ENCODE results near the gene FAXC. TPM values are rescaled to one million over a fixed set of nuclear protein-coding genes. Genes with fewer than 3 reads are reported as not detected.

FAXC gene
- total RNA-seq, 1 donor from 2014 or later: 2.2 TPM

DNA sequence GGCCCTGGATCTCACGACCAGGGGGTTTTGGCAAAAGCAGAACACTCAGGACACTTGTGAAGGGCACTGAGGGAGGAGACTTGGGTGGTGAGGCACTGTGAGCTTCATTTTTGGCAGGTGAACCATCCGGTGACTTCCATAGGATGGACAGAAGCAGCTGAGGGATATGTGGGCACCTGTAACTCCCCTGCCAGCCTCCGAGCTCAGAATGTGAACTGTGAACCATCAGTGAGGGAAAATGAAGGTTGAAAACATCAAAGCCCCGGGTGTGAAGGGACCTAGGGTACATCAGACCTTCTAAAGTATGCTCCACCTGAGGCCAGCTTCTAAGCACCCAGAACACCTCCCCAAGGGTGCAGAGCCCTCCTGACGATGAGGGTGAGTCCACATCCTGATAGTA lies 53.2 kb downstream of the FAXC start:
- H3K4me1 Mint-ChIP-seq (ENCODE audit: unreplicated experiment): peaks cover 19% of the 10 kb centered on the region
- no peak for DNase-seq (ENCODE audit: low spot score)
- no peaks in the 10 kb centered on the region for H3K36me3 Mint-ChIP-seq (ENCODE audit: low read depth, unreplicated experiment)
- H3K27me3 Mint-ChIP-seq (ENCODE audit: unreplicated experiment): peaks cover 5% of the 10 kb centered on the region
- H3K27ac Mint-ChIP-seq (ENCODE audit: unreplicated experiment): no peak overlapping the region
- TF ChIP-seq, protein P1, sequence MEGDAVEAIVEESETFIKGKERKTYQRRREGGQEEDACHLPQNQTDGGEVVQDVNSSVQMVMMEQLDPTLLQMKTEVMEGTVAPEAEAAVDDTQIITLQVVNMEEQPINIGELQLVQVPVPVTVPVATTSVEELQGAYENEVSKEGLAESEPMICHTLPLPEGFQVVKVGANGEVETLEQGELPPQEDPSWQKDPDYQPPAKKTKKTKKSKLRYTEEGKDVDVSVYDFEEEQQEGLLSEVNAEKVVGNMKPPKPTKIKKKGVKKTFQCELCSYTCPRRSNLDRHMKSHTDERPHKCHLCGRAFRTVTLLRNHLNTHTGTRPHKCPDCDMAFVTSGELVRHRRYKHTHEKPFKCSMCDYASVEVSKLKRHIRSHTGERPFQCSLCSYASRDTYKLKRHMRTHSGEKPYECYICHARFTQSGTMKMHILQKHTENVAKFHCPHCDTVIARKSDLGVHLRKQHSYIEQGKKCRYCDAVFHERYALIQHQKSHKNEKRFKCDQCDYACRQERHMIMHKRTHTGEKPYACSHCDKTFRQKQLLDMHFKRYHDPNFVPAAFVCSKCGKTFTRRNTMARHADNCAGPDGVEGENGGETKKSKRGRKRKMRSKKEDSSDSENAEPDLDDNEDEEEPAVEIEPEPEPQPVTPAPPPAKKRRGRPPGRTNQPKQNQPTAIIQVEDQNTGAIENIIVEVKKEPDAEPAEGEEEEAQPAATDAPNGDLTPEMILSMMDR (IDR thresholded peaks at IDR 0.05; ENCODE audit: unreplicated experiment): no peak
- no peaks in the 10 kb centered on the region for H3K9me3 Mint-ChIP-seq (ENCODE audit: unreplicated experiment)
- H3K4me3 Mint-ChIP-seq (ENCODE audit: unreplicated experiment): no peak overlapping the region

DNA sequence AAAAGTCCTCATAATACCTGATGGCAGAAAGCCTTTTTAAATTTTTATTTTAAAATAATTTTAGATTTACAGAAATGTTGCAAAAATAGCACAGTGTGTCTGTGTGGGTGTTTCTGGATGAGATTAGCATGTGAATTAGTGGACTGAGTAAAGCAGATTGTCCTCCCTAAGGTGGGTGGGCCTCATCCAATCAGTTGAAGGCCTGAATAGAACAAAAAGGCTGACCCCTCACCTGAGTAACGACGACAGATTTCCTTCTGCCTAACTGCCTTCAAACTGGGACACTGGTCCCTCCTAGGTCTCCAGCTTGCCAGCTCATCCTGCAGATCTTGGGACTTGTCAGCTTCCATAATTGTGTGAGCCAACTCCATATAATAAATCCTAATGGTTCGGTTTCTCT lies 54.2 kb downstream of the FAXC start:
- no peaks in the 10 kb centered on the region for H3K36me3 Mint-ChIP-seq (ENCODE audit: low read depth, unreplicated experiment)
- H3K9me3 Mint-ChIP-seq (ENCODE audit: unreplicated experiment): no peaks in the 10 kb centered on the region
- TF ChIP-seq, protein P1 (IDR thresholded peaks at IDR 0.05; ENCODE audit: unreplicated experiment): no peak
- H3K4me3 Mint-ChIP-seq (ENCODE audit: unreplicated experiment): no peak overlapping the region
- peaks cover 5% of the 10 kb centered on the region for H3K27me3 Mint-ChIP-seq (ENCODE audit: unreplicated experiment)
- H3K4me1 Mint-ChIP-seq (ENCODE audit: unreplicated experiment): peaks cover 19% of the 10 kb centered on the region
- DNase-seq (ENCODE audit: low spot score): no peak
- no peak overlapping the region for H3K27ac Mint-ChIP-seq (ENCODE audit: unreplicated experiment)

DNA sequence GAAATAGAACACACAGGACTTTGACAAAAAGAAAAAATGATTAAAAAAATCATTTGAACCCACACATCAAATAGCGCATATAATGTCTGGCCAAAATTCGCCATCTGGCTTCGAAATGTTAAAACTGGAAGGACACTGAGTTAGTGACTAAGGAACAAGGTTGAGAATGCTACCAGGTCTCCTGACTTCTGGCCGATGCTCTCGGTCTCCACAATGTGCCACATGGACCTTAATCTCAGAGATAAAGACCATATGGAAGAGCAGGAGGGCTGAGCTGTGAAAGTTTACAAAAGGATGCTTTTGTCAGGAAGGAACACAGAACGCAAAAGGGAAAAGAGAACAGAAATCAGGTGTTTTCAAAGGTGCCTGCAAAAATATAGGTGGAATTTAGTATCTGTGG lies 54.7 kb downstream of the FAXC start:
- H3K4me3 Mint-ChIP-seq (ENCODE audit: unreplicated experiment): no peak overlapping the region

DNA sequence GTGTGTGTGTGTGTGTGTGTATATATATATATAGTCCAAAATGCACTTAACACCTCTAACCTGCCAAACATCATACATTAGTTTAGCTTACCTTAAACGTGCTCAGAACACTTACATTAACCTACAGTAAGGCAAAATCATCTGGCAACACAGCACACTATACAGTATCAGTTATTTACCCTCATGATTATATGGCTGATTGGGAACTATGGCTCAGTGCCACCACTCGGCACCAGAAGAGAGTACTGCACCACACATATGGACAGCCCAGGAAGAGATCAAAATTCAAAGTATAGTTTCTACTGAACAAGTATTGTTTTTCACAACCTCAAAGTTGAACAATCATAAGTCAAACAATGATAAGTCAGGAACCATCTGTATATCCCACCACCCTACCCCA lies 59.8 kb downstream of the FAXC start:
- Mint-ChIP-seq H3K27ac (ENCODE audit: unreplicated experiment) (no peak overlapping the region), H3K36me3 (ENCODE audit: low read depth, unreplicated experiment) (no peaks in the 10 kb centered on the region), H3K4me3 (ENCODE audit: unreplicated experiment) (no peak overlapping the region), H3K9me3 (ENCODE audit: unreplicated experiment) (no peaks in the 10 kb centered on the region), H3K27me3 (ENCODE audit: unreplicated experiment) (peaks cover 5% of the 10 kb centered on the region), H3K4me1 (ENCODE audit: unreplicated experiment) (peaks cover 20% of the 10 kb centered on the region)
- TF ChIP-seq, protein P1 (IDR thresholded peaks at IDR 0.05; ENCODE audit: unreplicated experiment): no peak
- no peak for DNase-seq (ENCODE audit: low spot score)

More for the DNA sequence above, 54.7 kb downstream of the FAXC start:
- TF ChIP-seq, protein P1 (IDR thresholded peaks at IDR 0.05; ENCODE audit: unreplicated experiment): no peak
- Mint-ChIP-seq H3K4me1 (ENCODE audit: unreplicated experiment) (peaks cover 19% of the 10 kb centered on the region), H3K36me3 (ENCODE audit: low read depth, unreplicated experiment) (no peaks in the 10 kb centered on the region), H3K27me3 (ENCODE audit: unreplicated experiment) (peaks cover 5% of the 10 kb centered on the region), H3K27ac (ENCODE audit: unreplicated experiment) (no peak overlapping the region), H3K9me3 (ENCODE audit: unreplicated experiment) (no peaks in the 10 kb centered on the region)
- DNase-seq (ENCODE audit: low spot score): no peak

DNA sequence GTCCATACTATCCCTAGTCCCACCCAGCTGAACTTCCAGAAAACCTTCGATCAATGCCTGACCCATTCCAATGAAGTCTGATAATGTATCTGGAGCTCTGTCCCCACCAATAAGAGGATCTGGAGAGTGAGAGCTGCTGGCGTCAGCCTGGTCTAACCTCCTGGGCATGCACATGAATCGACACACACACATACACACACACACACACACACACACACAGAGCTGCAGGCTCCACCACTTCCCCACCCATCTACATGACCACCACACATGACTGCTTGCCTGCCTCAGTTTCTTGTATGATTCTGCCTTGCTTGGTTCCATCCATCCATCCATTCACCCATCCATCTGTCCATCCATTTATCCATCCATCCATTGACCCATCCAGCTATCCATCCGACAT lies 60.8 kb downstream of the FAXC start:
- Mint-ChIP-seq H3K36me3 (ENCODE audit: low read depth, unreplicated experiment) (no peaks in the 10 kb centered on the region), H3K9me3 (ENCODE audit: unreplicated experiment) (no peaks in the 10 kb centered on the region), H3K27ac (ENCODE audit: unreplicated experiment) (no peak overlapping the region), H3K4me1 (ENCODE audit: unreplicated experiment) (peaks cover 11% of the 10 kb centered on the region), H3K27me3 (ENCODE audit: unreplicated experiment) (peaks cover 5% of the 10 kb centered on the region), H3K4me3 (ENCODE audit: unreplicated experiment) (no peak overlapping the region)
- DNase-seq (ENCODE audit: low spot score): no peak
- TF ChIP-seq, protein P1 (IDR thresholded peaks at IDR 0.05; ENCODE audit: unreplicated experiment): no peak
